Fibroblast of skin of scalp (primary cell): ENCODE measurements around the gene OR10H2. TPM values are rescaled to one million over a fixed set of nuclear protein-coding genes. Genes with fewer than 3 reads are reported as not detected.
"Not testable (repeated sequence)": the region's sequence is repeated elsewhere in the genome, so short reads cannot be mapped to it uniquely, and the experiment has no call there.

Experiments used
- DNase-seq: peaks from one replicate; pipeline ENCODE4 v3.0.0-alpha.2; 2013
- polyA plus RNA-seq, 2 experiments: library from polyadenylated mRNA; unstranded; fragments of 120-200 nt; gene quantifications; one replicate each; pipeline ENCODE4 v1.2.1, GENCODE V29; 2013; ENCODE audit not compliant: insufficient read length in 2 of 2

Gene OR10H2, protein sequence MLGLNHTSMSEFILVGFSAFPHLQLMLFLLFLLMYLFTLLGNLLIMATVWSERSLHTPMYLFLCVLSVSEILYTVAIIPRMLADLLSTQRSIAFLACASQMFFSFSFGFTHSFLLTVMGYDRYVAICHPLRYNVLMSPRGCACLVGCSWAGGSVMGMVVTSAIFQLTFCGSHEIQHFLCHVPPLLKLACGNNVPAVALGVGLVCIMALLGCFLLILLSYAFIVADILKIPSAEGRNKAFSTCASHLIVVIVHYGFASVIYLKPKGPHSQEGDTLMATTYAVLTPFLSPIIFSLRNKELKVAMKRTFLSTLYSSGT
- polyA plus RNA-seq (2013, experiment 1 of 2; ENCODE audit: insufficient read length), result not detected
- not detected for polyA plus RNA-seq (2013, experiment 2 of 2; ENCODE audit: insufficient read length)

DNA sequence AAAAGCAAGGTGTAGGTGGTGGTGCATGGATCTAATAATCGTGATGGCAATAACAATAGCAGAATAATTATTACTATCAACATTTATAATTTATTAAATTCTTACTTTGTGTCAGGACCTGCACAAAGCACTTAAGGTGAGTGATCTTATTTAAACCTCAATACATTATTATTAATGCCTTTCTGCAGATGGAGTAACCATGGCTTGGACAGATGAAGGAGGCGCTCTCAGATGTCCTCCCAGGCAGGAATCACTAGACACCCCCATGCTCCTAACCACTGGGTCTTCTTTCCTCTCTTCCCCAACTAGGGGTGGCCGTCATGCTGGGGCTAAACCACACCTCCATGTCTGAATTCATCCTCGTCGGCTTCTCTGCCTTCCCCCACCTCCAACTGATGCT is at the start of gene OR10H2:
OR10H2 (plus strand) TSS at position 301 of the 400 bp plus-strand sequence; CDS start at position 321, 20 bp downstream.
- no peak for DNase-seq

DNA sequence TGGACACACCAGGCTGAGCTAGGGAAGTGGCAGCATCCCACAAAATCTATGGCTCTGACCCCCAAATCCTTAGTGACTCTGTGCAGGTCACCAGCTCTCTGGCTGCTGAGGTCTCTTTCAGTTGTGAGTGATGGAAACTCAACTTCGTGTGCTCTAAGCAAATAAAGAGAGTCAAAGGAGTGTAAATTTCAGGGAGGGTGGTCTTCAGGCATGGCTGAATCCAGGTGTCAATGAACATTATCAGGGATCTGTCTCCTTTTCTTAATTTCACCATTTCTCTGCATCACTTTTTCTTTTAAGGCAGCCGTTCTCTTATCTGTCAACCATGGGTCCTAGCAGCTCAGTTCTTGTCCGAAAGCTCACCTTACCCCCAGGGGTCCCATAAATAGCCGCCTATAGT is 48.7 kb upstream of the OR10H2 start:
- no peak for DNase-seq

DNA sequence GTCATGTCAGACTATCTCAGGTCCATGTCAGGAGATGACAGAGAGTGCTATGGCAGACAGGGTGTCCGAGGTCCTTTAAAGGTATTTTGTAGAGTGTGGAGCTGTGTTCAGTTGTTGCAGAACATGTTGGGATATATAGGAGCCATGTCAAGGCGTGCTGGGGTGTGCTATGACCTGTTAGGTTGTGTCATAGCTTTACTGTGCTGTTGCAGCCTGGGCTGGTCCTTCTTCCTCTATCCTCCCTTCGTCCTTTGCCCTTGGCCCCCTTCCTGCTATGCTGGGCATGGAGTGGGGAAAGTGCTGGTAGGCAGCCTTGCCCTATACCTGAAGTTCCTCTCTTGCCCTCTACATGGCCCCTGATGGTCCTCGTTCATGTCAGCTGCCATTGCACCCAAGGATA is 48.0 kb upstream of the OR10H2 start:
- not testable (repeated sequence) for DNase-seq

DNA sequence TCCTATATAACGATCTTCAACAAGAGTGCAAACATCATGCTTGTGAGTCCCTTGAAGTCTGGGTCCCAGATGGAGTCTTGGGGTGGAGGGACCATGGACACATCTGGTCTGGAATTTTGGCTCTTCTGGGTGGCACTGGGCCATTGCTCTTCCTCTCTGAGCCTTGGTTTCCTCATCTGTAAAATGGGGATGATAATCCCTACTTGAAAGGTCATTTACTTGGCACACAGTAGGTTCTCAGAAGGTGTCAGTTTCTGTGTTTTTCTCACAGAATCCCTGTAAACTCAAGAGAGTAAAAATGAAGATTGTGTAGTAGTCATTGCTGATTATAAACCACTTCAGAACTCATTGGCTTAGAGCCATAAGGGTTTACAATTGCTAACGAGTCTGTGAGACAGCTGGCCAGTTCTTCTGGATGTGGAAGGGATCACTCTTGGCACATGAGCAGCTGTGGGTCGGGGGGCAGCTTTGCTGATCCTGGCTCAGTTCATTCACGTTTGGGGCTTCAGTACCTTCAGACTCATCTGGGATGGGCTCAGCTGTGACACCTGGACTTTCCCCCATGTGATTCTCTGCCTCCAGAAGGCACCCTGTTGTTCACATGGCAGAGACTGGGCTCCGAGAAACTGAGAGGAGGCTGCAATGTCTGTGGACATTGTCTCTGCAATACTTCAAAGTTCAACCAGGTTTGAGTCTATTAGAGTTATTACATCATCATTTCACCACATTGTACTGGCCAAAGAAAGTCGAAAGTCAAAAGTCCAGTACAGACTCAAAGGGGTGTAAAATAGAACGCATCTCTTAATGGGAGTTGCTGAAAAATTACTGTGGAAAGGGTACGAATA is 47.1 kb upstream of the OR10H2 start:
- no peak for DNase-seq

DNA sequence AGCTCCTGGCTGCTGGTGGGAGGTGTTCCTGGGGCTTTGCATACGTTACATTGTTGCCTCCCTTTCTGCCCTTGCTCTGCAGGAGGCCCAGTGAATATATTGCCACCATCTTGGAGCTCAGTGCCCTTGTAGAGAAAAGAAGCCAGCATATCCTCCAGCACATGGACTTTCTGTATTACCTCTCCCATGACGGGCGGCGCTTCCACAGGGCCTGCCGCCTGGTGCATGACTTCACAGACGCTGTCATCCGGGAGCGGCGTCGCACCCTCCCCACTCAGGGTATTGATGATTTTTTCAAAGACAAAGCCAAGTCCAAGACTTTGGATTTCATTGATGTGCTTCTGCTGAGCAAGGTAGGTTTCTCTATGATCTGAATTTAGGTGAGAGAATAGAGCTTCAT is 44.4 kb upstream of the OR10H2 start:
- no peak for DNase-seq

DNA sequence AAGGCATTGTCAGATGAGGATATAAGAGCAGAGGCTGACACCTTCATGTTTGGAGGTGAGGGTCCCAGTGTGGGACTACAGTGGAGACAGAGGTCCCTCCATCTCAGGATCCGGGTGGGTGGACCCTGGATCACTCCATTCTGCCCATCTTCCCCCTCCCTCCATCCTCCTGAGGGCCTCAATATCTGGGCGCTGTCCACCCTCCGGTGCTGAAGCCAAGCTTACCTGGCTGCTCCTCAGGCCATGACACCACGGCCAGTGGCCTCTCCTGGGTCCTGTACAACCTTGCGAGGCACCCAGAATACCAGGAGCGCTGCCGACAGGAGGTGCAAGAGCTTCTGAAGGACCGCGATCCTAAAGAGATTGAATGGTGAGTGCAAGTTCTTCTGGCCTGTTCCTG is 43.0 kb upstream of the OR10H2 start:
- no peak for DNase-seq

DNA sequence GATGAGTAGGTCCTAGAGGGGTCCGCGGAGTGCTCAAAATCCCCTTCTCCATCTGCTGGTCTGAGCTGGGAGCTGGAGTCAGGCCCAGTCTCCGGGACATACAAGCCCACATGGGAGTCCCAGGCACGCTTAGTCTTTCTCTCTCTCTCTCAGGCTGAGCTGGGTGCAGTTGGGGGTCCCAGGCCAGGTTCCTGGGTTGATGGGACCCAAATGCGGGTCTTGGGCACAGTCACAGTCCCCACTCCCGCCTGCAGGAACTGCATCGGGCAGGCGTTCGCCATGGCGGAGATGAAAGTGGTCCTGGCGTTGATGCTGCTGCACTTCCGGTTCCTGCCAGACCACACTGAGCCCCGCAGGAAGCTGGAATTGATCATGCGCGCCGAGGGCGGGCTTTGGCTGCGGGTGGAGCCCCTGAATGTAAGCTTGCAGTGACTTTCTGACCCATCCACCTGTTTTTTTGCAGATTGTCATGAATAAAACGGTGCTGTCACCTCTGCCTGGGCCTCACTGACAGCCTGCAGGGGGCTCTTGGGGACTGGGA is 31.1 kb upstream of the OR10H2 start:
- DNase-seq, result no peak

DNA sequence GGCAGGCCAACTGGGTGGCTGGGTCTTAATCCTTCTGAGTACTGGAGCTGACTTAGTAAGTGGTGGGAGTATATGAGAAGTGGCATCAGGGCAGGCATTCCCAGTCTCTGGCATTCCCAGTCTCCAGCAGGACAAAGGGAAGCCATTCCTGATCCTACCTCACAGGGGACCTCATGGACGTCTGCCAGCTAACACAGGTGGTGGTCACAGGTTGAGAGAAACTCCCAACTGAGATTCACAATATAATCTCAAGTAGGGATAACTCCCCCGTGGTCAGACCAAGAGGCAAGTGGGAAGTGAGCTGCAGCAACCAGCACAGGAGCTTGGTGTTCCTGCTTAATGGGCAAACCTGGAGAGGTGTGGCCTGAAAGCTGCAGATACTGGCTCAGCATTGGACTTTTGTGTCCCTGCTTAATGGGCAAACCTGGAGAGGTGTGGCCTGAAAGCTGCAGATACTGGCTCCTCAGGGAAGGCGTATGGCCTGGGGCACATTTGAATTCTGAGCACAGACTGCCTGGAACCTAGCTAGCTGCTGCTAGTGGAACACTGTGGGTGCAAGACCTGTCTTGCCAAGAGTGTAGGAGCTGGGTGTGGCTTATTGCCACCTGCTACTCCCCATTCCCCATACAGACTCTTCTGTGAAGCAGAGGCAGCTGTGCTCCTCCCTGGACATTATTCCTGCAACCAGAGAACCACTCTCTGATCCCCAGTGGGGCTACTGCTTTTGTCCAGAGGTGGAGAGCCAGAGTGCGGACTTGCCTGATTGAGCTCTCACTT is 25.9 kb upstream of the OR10H2 start:
- no peak for DNase-seq

DNA sequence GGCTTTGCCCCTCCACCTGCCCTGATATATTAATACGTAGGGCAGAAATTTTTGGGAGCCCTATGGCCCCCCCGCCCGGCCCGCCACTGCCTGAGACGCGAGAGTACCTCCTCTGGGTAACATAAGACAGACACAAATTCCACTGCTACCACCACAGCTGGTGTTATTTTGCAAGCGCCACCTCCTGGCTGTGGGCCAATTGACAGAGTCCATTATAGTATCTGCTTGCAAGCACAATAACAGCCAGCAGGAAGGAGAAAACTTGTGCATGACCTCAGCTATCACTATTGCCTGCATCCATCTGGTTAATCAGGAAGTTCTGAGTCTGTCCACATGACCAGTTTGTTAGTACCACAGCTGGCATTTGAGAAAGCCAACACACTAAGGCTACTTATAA is 25.3 kb upstream of the OR10H2 start:
- peak; percentile 29 for DNase-seq

DNA sequence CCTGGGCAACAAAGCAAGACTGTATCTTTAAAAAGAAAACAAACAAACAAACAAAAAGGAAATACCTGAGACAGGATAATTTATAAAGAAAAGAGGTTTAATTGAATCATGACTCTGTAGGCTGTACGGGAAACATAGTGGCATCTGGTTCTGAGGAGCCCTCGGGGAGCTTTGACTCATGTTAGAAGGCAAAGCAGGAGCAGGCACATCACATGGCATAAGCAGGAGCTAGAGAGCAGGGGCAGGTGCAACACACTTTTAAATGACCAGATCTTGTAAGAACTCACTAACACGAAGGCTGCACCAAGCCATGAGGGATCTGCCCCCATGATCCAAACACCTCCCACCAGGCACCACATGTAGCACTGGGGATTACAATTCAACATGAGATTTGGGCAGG is 13.2 kb upstream of the OR10H2 start:
- no peak for DNase-seq

DNA sequence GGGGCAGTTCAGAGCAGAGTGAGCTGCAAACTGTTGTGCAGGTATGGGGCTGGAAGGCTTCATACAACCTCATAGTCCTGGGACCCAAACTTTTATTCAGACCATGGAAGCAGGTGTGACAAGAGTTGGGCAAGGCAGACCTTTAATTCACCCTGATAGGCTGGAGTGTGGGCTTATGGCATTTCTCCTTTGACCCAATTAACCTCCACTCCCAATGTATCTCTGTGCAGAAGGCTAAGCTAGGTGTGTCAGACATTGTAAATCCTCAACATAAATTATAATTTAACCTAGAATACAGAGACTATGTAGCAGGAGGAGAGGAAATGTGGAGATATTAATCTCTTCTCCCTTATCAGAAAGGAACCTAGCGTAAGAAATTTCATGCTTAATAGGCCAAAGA is 12.2 kb upstream of the OR10H2 start:
- no peak for DNase-seq

DNA sequence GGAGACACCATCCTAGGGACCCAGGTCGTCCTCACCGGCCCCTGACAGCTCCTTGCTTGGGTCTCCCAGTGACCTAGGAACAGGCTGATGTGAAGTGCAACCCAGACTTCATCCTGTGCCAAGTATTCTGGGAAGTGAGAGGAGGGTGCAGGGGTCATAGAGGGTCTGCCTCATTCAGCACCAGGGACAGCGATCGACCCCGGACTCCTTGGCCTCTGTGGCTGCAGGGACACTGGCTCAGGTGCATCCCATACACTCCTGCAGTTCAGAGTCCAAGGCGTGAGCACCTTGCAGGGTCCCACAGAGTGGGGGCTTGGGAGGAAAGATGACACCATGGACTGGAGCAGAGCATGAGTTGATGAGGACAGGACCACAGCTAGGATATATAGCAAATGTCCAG is 10.0 kb upstream of the OR10H2 start:
- DNase-seq, result no peak

DNA sequence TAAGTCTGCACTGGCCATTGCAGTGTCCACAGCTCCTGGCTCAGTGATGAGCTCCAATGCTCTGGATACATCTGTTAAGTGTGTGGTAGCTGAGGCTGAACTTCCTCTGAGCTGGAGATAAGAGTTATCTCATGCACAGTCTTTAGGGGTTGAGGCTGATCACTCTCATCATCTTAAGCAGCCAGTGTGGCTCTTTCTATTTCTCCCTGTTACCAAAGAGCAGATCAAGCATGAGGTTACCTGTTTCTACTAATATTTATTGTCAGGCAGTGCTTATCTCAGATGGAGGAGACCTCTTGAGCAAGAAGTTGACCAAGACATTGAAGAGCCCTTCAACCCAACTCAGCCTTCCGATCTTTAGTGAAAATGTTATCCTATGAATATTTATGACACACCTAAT is 6.6 kb upstream of the OR10H2 start:
- DNase-seq, result no peak

DNA sequence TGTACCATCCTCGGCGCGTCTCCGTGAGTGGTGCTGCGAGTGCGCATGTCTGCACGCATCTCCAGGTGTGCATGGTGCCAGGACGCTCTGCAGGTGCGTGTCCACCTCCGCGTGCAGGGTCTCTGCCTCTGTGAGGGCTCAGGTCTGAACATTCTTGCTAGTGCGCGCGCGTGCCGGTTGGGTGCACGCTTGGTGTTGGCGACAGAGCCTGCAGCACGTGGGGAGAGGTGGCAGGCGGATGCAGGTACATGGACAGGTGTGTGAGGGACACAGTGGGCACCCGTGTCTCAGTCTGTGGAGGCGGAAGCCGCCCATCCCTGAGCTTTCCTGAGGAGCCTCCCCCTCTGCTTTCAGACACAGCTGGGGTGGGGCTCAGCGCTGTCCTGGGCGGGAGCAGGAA is 4.9 kb upstream of the OR10H2 start:
- no peak for DNase-seq

DNA sequence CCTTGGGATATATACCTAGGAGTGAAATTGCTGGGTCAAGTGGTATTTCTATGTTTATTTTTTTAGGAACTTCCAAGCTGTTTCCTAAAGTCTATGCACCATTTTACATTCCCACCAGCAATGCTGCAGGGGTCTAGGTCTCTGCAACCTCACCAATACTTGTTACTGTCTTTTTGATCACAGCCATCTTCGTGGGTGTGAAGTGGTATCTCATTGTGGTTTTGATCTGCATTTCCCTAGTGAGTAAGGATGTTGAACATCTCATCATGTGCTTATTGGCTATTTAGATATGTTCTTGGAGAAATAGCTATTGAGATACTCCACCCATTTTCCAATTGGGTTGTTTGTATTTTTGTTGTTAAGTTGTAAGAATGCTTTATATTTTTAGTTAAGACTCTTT is 2.7 kb downstream of the OR10H2 start:
- DNase-seq, result no peak

DNA sequence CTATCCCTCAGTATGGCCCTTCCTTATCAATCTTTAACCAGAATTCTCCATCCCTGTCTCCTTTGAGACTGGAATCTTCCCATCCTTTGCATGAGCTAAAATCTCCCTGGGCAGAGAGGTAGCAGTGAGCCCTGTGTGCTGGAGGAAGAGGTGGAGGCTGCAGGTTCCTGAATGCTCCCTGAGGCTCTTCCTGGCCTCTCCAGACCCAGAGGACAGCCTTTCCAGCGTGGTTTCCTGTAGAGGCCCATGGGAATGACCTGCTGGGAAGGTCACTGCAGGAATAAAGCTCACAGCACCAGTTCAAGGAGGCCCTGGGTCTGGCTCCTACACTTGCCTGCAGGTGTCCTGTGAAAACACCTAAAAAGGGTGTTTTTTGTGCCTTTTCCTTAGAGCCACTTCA is 4.6 kb downstream of the OR10H2 start:
- no peak for DNase-seq

DNA sequence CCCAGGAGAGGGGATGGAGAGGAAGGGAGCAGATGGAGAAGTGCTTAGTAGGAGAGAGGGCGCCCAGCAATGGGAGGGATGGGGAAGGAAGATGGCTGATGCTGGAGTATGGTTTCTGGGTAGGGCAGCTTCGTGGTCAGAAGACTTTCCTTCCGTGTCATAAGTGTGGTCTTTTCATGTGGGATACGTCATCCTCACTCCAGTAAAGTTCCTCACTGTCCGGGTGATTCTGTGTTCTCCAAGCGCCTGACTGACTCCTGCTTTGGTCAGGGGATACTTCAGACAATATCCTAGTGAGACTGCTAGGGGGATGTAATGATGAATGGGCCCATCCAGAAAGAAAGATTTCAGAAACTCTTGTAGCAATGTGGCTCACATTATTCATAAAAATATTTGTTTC is 6.1 kb downstream of the OR10H2 start:
- no peak for DNase-seq

DNA sequence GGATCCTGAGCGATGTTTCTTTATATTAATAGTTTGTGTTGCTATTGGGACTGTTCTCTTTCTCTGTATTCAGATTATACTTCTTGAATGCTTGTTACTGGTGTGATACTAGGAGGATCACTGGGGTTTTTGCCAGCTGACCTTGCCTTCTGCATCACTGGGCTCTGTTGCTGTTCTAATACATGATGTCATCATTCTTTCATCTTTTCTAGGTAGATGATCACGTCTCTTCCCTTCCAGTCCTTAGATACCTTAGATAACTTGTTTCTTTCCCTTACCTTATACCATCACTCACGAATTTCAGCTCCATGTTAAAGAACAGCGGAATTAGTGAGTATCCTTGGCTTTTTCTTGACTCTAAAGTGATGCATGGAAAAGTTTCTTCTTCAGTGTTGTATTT is 9.9 kb downstream of the OR10H2 start, which contains the start of gene OR10H3:
OR10H3 (plus strand) TSS at position 264 of the 400 bp plus-strand sequence. CDS start 3,408 bp downstream, outside the sequence.
- DNase-seq, result no peak

DNA sequence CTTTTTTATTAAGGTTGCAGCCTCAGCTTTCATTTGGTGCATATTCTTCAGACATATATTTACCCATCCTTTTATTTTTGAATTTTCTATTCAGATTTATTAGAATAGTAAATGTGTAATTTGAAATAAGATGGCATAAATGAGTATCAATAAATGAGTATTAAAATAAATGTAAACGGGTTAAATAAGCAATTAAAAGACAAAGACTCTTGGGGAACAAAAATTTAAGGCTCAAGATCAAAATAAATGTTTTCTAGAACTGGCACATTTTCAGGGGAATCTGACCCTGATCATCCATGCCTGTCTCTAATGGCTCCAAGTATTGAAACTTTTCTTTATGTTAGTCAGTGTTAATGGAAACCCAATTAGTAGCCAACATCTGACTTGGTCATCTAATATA is 13.0 kb downstream of the OR10H2 start:
- no peak for DNase-seq

DNA sequence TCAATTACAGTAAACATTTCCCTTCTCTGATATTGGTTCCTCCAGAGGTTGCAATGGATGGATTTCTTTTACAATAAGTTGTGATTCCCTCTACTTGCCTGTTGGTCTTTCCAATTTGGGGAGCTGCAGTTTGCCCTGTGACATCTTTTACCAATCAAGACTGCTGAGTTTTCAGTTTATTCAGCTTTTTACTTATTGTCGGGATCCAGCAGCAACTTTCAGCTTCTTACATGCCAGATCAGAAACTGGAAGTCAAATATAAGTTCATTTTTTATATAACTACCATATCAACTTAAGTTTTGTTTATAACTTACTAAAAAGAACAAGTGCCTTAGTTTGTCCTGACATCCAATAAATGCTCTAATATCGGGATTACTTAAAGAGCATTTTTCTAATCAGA is 20.4 kb downstream of the OR10H2 start:
- no peak for DNase-seq

DNA sequence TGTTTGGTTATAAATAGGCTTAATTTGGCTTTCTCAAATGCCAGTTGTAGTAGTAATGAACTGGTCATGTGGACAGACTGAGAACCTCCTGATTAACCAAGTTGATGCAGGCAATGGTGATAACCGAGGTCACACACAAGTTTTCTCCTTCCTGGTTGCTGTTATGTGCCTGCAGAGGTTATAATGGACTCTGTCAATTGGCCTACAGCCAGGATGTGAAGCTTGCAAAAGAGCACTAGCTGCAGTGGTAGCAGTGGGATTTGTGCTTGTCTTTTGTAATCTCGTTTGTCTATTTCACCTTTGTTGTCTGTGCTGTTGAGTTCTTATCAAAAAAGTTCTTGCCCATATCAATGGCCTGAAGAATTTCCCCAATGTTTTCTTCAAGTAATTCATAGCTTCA is 30.6 kb downstream of the OR10H2 start:
- DNase-seq, result no peak

DNA sequence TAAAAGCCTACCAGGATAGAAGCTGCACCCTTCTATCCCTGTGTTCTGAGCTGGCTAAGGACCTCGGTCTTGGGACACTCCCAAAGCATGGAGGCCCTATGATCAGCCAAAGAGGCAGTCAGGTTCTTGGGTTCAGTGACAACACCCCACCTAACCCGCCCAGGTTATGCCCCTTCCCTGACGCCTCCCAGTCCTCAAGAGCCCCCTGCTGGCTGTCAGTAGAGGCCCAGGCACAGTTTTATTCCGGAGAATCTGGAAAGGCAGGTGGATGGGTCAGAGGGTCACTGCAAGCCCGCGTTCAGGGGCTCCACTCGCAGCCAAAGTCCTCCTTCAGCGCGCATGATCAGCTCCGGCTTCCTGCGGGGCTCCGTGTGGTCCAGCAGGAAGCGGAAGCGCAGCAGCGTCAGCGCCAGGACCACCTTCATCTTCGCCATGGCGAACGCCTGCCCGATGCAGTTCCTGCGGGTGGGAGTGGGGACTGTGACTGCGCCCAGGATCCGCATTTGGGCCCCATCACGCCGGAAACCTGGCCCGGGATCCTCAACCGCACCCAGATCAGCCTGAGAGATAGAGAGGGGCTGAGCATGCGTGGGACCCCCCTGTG is 32.2 kb downstream of the OR10H2 start:
- DNase-seq, result no peak
